Measurements from ENCODE around the gene COLEC11. TPM values are rescaled to one million over a fixed set of nuclear protein-coding genes. Genes with fewer than 3 reads are reported as not detected.

COLEC11 gene
- total and polyA plus RNA-seq, 9 donors: 16.7 to 187 (median 59.9) TPM

DNA sequence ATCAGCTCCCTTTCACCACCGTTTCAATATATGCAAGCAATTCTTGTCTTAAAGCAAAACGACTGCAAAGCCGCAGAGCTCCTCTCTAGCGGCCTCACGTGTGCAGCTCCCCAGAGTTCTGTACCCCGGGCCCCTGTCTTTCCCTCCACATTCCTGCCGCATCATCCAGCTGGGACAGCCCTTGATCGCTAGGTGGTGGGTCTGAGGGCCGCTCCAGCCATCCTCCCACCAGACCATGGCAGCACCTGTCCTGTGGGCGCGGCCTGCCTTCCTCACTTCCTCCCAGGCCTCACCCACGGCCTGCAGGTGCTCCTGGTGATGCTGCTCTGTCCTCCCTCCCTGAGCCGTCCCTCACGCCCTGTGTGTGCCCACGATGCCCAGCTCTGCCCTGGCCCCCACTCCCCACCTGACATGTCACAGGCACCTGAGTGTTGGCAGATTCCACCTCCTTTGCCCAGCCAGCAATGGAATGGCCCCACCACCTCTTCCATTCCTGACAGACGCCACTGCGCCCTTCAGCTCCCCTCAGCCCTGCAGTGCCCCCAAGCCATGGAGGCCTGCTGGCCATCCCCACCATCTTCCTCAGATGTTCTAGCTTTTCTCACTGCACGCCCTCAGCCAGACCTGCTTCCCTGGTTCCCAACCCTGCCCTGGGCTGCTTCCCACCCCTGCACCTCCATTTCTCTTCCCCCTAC lies 47.8 kb downstream of the COLEC11 start:
- no peak for TF ChIP-seq EP300 (IDR thresholded peaks at IDR 0.05)
- TF ChIP-seq, protein P1, sequence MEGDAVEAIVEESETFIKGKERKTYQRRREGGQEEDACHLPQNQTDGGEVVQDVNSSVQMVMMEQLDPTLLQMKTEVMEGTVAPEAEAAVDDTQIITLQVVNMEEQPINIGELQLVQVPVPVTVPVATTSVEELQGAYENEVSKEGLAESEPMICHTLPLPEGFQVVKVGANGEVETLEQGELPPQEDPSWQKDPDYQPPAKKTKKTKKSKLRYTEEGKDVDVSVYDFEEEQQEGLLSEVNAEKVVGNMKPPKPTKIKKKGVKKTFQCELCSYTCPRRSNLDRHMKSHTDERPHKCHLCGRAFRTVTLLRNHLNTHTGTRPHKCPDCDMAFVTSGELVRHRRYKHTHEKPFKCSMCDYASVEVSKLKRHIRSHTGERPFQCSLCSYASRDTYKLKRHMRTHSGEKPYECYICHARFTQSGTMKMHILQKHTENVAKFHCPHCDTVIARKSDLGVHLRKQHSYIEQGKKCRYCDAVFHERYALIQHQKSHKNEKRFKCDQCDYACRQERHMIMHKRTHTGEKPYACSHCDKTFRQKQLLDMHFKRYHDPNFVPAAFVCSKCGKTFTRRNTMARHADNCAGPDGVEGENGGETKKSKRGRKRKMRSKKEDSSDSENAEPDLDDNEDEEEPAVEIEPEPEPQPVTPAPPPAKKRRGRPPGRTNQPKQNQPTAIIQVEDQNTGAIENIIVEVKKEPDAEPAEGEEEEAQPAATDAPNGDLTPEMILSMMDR (IDR thresholded peaks at IDR 0.05): no peak
- TF ChIP-seq POLR2A (IDR thresholded peaks at IDR 0.05): no peak
- WGBS, 3 donors: 90 to 92% (median 91%) methylated on average over 18 of the region's 18 CpGs
- no peaks in the 10 kb centered on the region for H3K27me3 ChIP-seq
- H3K4me1 ChIP-seq (ENCODE audit: insufficient read depth): peaks cover 1% of the 10 kb centered on the region
- DNase-seq: peak in 2 of 5 donors; percentile 11 to 24
- no peaks in the 10 kb centered on the region for H3K9me3 ChIP-seq
- H3K27ac ChIP-seq: no peak overlapping the region
- H3K4me3 ChIP-seq: no peak overlapping the region
- intact Hi-C loops (cut with DNase I): no loop called here
- H3K36me3 ChIP-seq: no peaks in the 10 kb centered on the region

DNA sequence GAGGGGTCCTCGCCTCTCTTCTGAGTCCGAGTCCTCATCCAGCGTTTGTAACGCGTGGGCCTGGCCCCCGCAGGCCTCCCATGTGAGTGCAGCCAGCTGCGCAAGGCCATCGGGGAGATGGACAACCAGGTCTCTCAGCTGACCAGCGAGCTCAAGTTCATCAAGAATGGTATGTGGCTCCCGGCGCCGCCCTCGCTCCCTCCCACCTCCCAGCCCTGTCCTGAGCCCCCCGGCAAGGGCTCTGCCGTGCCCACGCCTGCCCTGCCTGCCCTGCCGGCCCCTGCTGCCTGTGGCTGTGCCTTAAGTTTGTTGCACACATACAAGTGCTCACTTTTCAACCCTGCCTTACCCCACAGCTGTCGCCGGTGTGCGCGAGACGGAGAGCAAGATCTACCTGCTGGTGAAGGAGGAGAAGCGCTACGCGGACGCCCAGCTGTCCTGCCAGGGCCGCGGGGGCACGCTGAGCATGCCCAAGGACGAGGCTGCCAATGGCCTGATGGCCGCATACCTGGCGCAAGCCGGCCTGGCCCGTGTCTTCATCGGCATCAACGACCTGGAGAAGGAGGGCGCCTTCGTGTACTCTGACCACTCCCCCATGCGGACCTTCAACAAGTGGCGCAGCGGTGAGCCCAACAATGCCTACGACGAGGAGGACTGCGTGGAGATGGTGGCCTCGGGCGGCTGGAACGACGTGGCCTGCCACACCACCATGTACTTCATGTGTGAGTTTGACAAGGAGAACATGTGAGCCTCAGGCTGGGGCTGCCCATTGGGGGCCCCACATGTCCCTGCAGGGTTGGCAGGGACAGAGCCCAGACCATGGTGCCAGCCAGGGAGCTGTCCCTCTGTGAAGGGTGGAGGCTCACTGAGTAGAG lies 48.7 kb downstream of the COLEC11 start:
- Histone ChIP-seq H3K4me3 (no peak overlapping the region), H3K36me3 (no peaks in the 10 kb centered on the region), H3K4me1 (ENCODE audit: insufficient read depth) (peaks cover 1% of the 10 kb centered on the region), H3K9me3 (no peaks in the 10 kb centered on the region), H3K27me3 (no peaks in the 10 kb centered on the region), H3K27ac (no peak overlapping the region)
- intact Hi-C loops (cut with DNase I): no loop called here
- DNase-seq: peak in 2 of 5 donors; percentile 16 to 34
- TF ChIP-seq EP300 (IDR thresholded peaks at IDR 0.05) (no peak), POLR2A (IDR thresholded peaks at IDR 0.05) (no peak)
- TF ChIP-seq, protein P1 (IDR thresholded peaks at IDR 0.05): no peak
- 87 to 90% (median 89%) methylated on average over 48 of the region's 48 CpGs for WGBS, 3 donors

DNA sequence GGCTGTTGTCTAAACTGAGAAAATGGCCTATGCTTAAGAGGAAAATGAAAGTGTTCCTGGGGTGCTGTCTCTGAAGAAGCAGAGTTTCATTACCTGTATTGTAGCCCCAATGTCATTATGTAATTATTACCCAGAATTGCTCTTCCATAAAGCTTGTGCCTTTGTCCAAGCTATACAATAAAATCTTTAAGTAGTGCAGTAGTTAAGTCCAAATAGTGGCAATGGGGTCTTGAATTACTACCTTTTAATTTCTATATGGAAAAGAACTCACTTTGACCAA lies 49.3 kb downstream of the COLEC11 start:
- no peak for DNase-seq
- intact Hi-C loops (cut with DNase I): no loop called here
- H3K27me3 ChIP-seq: no peaks in the 10 kb centered on the region
- H3K4me3 ChIP-seq: no peak overlapping the region
- no peaks in the 10 kb centered on the region for H3K36me3 ChIP-seq
- no peaks in the 10 kb centered on the region for H3K9me3 ChIP-seq
- H3K27ac ChIP-seq: no peak overlapping the region
- H3K4me1 ChIP-seq (ENCODE audit: insufficient read depth): peaks cover 1% of the 10 kb centered on the region
- TF ChIP-seq, protein P1 (IDR thresholded peaks at IDR 0.05): no peak
- TF ChIP-seq POLR2A (IDR thresholded peaks at IDR 0.05) (no peak), EP300 (IDR thresholded peaks at IDR 0.05) (no peak)

DNA sequence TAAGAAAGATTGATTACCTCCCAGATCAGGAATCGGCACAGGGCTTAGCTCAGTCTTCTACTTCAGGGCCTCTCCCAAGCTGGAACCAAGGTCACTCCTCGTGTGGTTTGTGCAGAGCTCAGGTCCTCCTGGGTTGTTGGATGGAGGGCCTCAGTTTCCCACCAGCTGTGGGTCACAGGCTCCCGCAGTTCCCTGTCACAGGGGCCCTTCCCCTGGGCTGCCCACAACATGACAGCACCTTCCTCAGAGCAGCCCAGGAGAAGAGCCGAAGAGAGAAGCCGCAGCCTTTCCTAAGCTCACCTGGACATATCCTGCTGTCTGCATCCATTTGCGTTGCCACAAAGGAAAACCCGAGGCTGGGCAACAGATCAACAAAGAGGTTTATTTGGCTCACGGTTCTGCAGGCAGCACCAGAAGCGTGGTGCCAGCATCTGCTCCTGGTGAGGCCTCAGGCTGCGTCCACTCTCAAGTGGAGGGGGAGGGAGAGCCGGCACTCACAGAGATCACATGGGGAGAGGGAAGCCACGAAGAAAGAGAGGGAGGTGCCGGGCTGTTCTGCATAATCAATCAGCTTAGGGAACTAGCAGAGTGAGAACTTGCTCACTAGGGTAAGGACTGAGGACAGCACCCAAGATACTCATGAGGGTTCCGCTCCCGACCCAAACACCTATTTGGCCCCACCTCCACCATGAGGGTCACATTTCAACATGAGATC lies 50.1 kb downstream of the COLEC11 start:
- Histone ChIP-seq H3K4me3 (no peak overlapping the region), H3K4me1 (ENCODE audit: insufficient read depth) (peaks cover 1% of the 10 kb centered on the region), H3K9me3 (no peaks in the 10 kb centered on the region), H3K27ac (no peak overlapping the region), H3K36me3 (no peaks in the 10 kb centered on the region), H3K27me3 (no peaks in the 10 kb centered on the region)
- WGBS, 3 donors: 85 to 86% (median 85%) methylated on average over 15 of the region's 15 CpGs
- intact Hi-C loops (cut with DNase I): loop anchor here in 1 of 4 donors (5.0 kb wide), 1 partner anchor 58 kb away; no protein-coding TSS in a partner anchor
- TF ChIP-seq EP300 (IDR thresholded peaks at IDR 0.05) (no peak), POLR2A (IDR thresholded peaks at IDR 0.05) (no peak)
- TF ChIP-seq, protein P1 (IDR thresholded peaks at IDR 0.05): no peak
- peak in 2 of 5 donors; percentile 6 to 19 for DNase-seq
